Vein endothelial cell (primary cell): ENCODE results near the gene TYRP1. TPM values are rescaled to one million over a fixed set of nuclear protein-coding genes. Genes with fewer than 3 reads are reported as not detected.

Experiments used
- total RNA-seq: library from RNA; depleted of rRNA; stranded (reverse); fragments of >200 nt; gene quantifications from 2 replicates; pipeline ENCODE4 v1.2.3, GENCODE V29; 2012

TYRP1 gene
- total RNA-seq = 0.98 and 1.1 TPM in 2 replicates

GRCh38 chr9:12693141-12693540 lies at the start of gene TYRP1:
TYRP1 (plus strand) TSS chr9:12693385; CDS start chr9:12693997, 612 bp downstream.

Other genes with a start within 250 kb of the TYRP1 start
- 2.3 and 7.2 TPM in 2 replicates for gene LURAP1L, start 81.6 kb downstream of the TYRP1 start, total RNA-seq